HG03439 (cell line): Measurements from ENCODE around the gene TTN.

ENCODE experiments used
- ATAC-seq: cut with Tn5 transposase; IDR thresholded peaks from one replicate; pipeline ENCODE4 v1.9.1; 2021; ENCODE audit warnings: mild to moderate bottlenecking, moderate library complexity; ENCODE audit not compliant: unreplicated experiment

Gene TTN

DNA sequence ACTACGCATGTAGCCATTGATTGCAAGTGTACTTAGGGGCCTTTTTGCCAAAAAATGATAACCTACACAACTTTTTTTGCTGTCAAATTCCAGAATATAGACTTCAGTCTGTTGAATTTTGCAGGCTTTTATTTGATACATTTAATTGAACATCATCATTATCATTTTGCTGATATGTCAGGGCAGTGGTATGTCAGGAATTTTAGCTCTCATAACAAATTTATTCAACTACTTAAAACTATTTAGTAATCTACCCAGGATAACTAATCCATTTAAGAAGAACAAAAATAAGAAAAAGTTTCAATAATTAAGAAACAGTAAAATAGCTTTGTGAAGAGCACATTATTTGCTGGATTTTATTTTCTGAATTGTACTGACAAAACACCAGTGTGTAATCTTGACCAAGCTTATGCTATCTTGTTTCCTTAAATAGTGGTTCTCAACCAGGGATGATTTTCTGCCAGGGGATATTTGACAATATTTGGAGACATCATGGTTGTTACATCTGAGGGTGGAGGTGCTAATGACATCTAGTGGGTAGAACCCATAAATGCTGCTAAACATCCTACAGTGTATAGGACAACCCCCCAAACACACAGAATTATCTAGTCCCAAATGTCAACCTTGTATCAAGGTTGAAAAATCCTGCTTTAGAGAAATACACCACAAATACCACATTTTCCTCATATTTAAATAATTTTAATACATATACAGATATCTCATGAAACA lies 12.1 kb upstream of the TTN start:
- no peak for ATAC-seq

DNA sequence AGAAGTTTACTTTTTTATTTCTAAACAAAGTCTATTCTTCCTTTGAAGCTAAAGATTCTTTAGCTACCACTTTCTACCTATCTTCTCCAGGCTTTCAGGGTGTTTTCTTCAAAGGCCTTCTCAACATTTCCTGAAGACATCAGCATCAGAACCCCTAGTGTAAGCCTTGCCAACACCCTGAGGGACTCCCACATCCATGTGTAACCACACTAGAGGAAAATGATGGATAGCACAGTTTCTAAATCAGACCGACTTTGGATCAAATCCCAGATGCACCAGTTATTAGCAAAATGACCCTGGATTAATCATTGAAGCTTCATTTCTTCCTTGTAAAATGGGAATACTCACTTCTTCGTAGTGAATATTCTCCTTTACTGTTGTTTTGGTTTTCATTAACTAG lies 4.7 kb upstream of the TTN start:
- ATAC-seq, result no peak

DNA sequence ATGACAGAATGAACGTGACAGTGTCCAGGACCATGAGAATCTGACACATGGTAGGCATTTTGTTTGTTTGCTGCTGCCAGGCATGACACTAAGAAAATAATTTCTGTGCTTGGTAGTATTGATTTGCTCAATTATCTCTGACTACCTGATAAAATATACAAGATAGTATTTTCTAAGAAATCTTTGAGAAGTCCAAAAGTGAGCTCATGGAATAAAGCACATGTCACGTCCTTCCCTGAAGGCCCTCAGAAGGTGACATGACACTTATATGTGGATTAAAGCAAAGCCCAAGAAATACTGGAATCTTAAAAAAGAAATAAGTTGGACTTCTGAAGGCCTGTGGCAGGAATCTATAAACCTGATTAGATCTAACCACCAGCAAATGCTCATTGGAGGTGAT lies 3.8 kb upstream of the TTN start:
- ATAC-seq, result no peak

DNA sequence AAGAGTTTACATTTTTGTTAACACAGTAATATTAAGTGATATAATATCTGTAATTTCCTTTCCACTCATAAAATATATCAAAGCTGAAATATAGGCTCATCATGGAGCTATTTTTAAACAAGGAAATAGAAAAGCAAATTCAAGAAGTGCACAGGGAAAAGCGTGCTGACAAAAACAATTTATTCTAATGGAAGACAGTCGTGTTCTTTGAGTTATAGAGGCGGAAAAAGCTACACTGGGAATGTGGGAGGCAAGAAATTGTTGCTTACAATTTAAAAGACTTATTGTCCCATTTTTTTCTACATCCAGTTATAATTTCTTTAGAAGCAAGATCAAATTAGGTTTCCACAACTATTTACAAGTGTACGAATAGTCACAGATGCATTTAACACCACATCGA lies 3.2 kb upstream of the TTN start:
- no peak for ATAC-seq

DNA sequence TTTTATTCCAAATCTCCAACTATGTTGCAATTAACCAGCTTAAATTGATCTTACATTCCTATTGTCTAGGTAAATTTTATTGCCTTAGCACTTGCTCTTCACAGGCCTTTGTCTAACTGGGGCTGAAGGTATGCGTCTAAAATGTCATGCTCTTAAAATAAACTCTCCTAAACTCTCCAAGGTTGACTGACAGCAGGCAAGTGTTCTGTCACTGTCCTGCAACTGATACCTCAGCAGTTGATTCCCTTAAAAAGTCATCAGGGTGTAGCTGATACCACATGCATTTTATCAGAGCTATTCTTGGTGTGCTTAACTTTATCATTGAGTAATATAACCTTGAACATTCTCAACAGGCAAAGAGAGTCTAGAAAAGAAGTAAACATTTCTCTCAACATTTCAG lies 680 bp downstream of the TTN start:
- no peak for ATAC-seq

DNA sequence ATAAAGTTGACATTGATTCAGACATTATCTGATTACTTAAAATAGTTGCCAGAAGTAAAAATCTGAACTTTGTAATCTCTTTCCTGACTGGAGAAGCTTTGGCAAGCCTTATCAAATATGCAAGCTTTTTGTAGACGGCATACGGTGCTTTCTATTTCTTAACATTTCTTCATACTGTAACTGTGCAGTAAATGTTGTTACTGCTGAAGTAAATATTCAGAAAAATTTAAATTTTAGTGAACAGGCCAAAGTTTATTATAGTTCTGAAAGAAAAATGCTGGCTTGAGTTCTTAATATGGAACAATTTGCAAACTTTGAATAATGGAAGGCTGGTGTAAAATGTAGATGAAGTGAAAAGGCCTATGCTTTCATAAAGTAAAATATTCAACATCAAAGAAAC lies 1.8 kb downstream of the TTN start:
- ATAC-seq, result no peak

DNA sequence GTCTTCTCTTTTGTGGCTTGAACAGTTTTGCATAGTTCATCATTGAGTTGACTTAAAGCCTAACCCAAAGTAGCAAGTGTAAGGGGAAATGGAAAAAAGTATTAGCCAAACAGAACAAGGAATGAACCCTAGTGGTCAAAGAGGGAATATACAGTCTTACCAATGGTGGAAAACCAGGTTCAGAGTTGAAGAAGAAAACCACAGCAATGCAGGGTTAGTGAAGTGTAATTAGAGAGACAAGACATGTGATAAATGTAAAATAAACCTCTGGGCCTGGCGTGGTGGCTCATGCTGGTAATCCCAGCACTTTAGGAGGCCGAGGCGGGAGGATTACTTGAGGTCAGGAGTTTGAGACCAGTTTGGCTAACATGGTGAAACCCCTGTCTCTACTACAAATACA lies 2.4 kb downstream of the TTN start:
- ATAC-seq, result peak; percentile 82

DNA sequence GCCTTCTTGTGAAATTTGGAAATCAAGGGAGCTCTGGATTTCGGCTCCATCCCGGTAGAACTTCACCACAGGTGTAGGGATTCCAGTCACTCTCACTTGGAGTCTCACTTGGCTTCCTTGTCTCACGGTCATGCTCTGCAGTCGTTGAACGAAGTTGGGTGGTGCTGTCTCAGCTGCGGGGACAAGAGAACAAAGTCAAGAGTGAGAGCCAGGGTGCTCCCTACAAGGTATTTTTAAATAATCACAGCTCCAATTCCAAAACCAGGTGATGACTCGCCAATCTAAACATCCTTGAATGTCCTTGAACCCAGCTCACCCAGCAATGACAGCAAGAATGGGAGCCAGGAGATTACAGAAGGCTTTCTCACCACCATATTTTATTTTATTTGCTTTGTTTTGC lies 6.7 kb downstream of the TTN start:
- ATAC-seq, result no peak

DNA sequence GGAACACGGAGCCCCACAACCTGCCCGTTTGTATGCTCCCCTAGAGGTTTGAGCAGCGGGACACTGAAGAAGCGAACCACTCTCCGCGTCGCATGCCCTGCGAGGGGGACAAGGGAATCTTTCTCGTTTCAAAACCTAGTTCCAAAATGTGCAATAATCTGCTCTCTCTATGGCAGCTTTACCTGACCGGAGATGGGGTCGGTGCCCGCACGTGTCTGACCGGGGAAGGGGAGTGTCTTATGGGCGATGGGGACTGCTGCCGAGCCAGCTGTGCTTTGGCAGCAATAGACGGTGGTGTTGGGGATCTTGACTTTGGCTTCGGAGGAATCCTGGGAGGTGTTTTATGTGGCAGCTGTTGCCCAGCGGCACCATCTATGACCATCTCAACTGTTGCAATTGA lies 7.9 kb downstream of the TTN start:
- ATAC-seq, result no peak

DNA sequence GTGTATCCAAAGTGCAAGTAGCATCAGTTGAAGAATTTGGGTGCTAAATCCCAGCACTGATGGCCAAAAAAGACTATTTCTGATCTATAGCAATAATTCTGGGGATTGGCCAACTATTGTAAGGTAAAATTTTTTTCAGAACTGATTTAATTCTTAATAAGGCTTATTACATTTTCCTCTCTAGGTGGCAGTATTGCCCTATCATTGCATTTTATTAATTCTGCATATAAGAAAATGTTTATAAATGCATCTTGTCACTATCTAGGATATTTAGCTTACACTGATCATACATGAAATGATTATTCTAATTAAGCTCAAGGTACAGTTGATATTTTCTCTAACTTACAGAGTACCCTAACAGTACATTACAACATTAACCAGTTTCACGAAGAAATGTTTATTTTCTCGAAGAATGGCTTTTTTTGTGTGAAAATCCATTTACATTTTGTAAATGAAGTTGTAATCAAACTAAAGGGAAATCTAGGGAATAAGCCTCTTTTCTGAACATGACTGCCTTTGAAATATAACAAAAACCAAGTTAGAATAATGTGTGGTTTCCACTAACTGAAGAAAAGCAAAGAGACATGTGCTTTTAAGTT lies 11.0 kb downstream of the TTN start:
- no peak for ATAC-seq

DNA sequence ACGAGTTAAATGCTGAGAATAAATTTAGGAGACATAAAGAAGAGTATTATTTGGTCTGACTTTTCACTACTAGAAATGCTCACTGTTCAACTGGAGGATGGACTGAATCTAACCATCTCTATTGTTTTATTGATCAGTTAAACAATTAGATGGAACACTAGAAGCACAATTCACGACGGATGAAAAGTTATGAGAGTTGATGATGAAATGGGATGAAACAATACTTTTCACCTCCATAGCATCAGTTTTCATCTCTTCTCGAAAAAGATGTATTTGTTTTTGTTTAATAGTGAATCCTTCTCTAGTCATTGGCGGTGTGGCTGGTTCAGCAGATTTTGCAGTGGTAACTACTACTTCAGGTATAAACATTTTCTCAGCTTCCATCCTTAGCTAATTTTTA lies 19.3 kb downstream of the TTN start:
- ATAC-seq, result no peak

DNA sequence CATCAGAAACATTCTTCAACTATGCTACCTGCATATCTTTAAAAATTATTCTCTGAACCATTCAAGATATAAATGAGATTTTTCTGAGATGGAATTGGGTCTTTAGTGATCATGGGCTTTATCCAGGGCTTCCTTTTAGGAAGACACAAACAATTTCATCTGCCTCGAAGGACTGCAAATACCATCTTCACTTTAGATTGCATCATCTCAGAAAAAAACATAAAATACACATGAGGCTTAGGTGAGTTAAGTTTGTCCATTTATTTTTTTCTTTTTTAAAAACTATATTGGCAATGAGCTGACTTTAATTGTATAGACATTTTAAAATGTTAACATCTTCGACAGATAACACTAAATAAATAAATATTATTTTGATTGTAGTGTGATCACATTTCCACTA lies 20.1 kb downstream of the TTN start:
- ATAC-seq, result no peak

DNA sequence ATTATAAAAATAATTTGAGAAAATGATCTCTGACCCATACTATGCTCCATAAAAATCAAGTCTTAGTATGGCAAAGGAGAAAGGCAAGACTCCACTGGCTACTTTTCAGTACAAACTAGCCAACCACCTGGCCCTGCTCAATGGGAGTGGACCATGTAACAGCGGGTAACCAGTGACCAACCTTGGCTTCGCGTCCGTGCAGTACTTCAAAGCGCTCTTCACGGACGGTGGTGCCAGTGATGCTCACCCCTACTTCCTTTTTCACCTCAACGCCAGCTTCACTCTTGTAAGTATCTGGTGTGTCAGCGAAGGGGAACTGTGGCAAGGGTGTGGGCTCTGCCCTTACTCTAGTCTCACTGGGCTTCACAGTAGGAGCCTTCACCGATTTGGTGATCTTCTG lies 23.3 kb downstream of the TTN start:
- ATAC-seq, result no peak

DNA sequence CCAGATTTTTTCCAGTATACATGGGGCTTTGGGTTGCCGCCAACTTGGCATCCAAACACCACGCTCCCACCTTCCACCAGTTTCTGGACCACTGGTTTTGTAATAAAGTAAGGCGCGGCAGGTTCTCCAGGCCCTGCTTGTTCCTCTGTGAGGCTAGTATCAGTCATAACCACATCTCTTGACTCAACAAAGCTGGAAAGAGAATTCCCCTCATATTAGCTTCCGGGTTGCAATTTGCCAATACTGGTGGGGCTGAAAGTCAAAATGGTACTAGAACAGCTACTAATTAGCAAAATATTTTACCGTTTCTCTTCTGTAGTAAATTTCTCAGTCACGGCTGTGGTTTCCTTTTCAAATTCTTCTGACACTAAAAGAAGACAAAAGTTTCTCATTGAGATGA lies 25.0 kb downstream of the TTN start:
- no peak for ATAC-seq

DNA sequence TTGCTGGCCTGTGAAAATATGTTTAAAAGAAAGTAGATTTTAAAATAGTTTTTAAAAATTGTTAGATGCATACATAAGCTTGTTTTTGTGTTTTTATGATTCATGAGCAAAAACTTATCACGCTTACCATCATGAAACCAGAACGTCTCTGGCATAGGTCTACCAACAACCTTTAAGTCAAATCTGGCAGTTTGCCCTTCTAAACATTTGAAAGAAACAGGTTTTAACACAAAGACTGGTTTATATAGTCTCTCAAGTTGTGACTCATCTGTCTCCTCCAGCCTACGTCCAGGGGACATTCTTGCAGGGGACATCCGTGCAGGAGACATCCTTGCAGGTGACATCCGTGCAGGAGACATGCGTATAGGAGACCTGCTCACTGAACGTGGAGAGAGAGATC lies 29.6 kb downstream of the TTN start:
- no peak for ATAC-seq

DNA sequence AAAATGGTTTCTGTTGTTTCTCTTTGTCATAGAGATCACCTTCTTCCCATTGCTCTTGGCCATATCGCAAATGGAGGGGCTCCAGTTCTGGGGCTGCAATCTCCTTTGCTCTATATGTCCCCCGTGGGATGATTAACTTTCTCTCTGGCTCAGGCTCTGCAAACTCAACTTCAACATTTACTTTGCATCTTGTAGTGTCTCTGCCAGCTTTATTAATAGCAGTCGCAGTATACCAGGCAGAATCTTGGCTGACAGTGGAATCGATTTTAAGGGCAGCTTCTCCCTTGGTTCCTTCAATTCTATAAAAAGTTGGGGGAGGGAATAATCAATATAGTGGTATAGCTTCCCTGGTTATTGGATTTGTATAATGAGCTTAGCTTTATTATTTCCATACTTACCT lies 30.5 kb downstream of the TTN start:
- no peak for ATAC-seq

DNA sequence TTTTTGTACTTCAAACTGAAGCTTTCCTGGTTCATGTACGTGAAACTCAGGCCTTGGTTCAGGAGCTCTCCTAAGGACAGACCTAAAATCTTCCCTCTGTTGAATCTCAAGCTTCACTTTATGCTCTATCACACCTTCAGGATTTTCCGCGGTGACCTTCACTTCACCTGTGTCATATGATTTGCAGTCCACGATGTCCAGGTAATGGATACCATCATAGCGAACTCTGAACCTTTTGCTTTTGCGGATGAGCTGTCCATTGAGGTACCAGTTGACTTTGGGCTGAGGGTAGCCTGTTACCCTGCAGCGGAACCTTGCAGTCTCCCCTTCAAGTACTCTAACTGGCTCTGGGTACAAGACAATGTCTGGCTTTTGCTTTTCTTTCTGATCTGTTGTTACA lies 31.2 kb downstream of the TTN start:
- ATAC-seq, result no peak

DNA sequence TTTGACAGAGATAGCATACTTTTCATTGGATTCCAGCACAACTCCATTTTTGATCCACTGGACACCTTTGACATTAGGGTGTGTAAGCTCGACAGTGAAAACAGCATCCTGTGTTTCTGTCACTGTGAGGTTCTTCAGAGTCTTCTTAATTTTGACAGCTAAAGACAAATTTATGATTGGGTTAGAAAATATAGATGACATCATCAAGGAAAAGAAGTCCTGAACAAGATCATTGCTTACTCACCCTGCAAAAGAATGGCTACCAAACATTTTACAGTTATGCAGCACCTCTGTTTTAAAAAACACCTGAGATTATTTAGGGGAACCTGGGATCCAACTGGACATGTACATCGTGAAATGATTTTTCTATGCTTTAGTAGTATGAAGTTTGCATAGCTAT lies 36.7 kb downstream of the TTN start:
- ATAC-seq, result no peak

DNA sequence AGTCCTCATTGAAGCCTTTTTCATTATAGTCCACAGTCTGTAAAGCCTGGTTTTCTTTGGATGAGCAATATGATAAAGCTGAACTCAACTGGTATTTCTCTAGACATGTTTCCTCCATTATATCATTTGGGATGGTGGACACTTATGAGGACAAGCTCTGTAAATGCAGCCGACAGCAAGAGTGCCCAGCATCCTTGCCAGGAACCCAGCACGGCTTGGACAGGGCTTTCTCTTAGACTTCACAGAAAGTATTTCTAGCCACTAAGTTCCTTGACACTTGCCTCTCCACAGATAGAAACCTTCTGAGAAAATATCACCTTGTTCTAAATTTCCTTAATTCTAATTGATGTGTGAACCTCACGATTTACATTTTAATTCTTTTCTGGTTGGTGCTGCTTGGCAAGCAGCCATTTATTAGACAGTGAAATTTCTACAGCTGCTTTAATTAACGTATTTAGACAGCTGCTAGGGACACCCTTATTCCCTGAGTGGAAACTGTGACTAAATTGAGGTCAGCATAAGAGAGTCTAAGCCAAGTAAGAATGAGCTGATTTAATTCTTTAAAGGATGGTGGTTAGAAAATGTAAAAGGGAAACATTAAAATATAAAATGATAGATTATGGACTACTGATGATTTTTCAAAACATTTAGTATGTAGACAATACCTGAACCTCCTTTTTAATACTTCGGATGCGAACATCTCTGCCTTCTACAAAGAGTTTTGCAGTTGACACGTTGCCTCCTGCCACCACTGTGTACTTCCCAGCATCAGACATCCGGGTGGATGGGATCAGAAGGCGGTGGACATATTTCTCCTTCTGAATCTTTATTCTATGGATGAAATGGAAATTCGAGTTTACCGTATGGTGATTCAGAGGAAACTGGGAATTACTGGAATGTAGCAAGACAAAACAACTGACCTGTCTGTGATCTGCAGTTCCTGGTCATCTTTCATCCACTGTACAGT lies 39.8 kb downstream of the TTN start:
- ATAC-seq, result no peak

DNA sequence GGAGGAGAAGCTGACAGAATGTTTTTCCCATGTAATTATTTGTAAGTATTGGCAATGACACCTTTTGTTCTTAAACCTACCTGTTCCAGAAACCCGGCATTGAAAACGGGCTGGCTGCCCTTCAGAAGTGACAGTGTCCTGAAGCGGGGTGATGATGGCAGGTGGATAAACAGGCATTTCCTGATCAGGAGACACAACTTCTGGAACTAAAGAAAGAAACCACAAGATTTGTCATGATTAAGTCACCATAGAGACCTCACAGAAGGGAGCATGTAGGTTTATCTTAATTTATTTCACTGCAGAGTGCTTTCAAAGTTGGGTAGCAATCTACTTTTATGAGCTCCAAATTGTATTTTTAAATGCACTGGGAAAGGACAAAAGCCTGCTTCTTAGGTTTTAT lies 43.1 kb downstream of the TTN start:
- no peak for ATAC-seq

DNA sequence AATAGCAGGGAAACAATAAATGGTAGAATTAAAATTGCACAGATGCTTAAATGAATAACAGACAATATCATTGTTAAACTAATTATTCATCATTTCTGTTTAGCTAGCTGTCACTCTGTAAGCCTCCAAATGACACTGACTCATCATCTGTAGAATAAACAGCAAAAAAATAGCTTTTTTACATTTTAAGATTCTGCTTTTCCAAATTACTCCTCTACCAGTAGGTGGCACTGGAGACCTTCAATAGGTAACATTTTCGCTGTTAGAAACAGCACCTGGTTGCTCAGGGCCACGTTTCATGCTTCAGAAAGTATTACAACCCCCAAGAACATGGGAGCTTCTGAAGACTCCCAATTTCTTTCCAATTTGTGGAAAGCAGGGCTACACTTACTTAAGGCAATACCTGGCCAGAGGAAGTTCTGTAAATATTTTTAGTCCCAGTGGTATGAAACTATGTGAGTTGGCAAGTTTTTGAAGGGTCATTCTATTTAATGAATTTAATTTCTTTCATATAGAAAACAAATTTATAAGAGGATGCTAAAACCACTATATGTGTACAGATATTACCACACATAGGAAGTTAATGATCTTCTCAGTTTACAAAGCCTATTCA lies 45.4 kb downstream of the TTN start:
- no peak for ATAC-seq

DNA sequence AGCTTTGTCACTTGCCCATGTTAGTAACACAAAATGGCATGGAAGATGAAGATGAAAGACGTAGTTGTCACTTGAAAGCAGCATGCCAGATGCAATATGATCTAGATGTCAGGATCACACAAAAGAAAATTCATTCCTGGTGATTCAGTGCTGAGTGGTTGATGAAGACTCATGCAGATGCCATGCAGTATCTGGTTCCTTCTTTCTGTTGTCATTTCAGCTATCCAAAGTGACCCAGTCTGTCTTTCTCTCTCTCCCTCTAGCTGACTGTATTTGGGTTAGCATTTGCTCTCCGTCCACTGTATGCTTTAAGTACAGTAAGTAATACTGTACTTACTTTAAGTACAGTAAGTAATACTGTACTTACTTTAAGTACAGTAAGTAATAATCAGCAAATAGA lies 50.4 kb downstream of the TTN start:
- ATAC-seq, result no peak
